Activated CD4-positive, alpha-beta T cell treated with anti-CD3 and anti-CD28 coated beads for 24 hours (primary cell): ENCODE measurements around the gene PPP1R3D.
"Not testable (repeated sequence)": the region's sequence is repeated elsewhere in the genome, so short reads cannot be mapped to it uniquely, and the experiment has no call there.

Experiments
- DNase-seq, 2 donors: peaks; one replicate each; pipeline ENCODE4 v3.0.0-alpha.2; 2020; ENCODE audit warnings: low read depth in 2 of 2

Gene PPP1R3D

GRCh38 chr20:59920944-59921343, 19.2 kb downstream of the PPP1R3D start:
- DNase-seq, result no peak

- no peak for DNase-seq
These were observed 27.5 kb downstream of the PPP1R3D start for GRCh38 chr20:59912609-59913008.

GRCh38 chr20:59911041-59911440, 29.1 kb downstream of the PPP1R3D start:
- DNase-seq, result no peak

- DNase-seq, result no peak
These were observed 31.2 kb downstream of the PPP1R3D start for GRCh38 chr20:59908855-59909254.

- no peak for DNase-seq
These were observed 36.5 kb downstream of the PPP1R3D start for GRCh38 chr20:59903621-59904020.

GRCh38 chr20:59902470-59902869, 37.6 kb downstream of the PPP1R3D start:
- no peak for DNase-seq

- no peak for DNase-seq
These were observed 44.2 kb downstream of the PPP1R3D start for GRCh38 chr20:59895908-59896307.

- no peak for DNase-seq
These were observed 48.5 kb downstream of the PPP1R3D start for GRCh38 chr20:59891581-59891980.

GRCh38 chr20:59890035-59890434, 50.1 kb downstream of the PPP1R3D start:
- not testable (repeated sequence) for DNase-seq

- DNase-seq, result no peak
These were observed 52.1 kb downstream of the PPP1R3D start for GRCh38 chr20:59888050-59888449.
